Adrenal gland (tissue), 5 donors: ENCODE data around the gene CSF2.

ENCODE experiments used
- CTCF ChIP-seq, 6 experiments: fragments of 450-650 bp in 4 of 6; fragments of 200-600 bp in 2 of 6; sonication (generic) in 1 of 6; IDR thresholded peaks; 1 replicate in 5 of 6; 2 replicates in 1 of 6; pipeline versions ENCODE4 v1.5.1 to v1.8.0; 2016 to 2021; ENCODE audit warnings: antibody characterized with exemption in 6 of 6, mild to moderate bottlenecking in 2 of 6, moderate library complexity in 1 of 6
- POLR2A ChIP-seq, 2 donors: fragments of 450-650 bp; IDR thresholded peaks; one replicate each; pipeline ENCODE4 v1.6.1; 2017; ENCODE audit warnings: antibody characterized with exemption in 2 of 2, mild to moderate bottlenecking in 2 of 2, moderate library complexity in 1 of 2
- donor health status: DM: no; HTN: no; CAD: no.

GRCh38 chr5:132074091-132074771 lies 642 bp downstream of the CSF2 start:
- TF ChIP-seq CTCF (IDR thresholded peaks at IDR 0.05) = no peak
- TF ChIP-seq POLR2A (IDR thresholded peaks at IDR 0.05) = no peak
